ENCODE measurements around the gene SORD. TPM values are rescaled to one million over a fixed set of nuclear protein-coding genes. Genes with fewer than 3 reads are reported as not detected.

SORD gene
- total and polyA plus RNA-seq, 11 donors, result 3.4 to 16.7 (median 9.4) TPM

- peaks cover 0 to 14% (median 4%) of the 10 kb centered on the region in 12 donors for H3K4me1 ChIP-seq
- H3K36me3 ChIP-seq, result no peaks in the 10 kb centered on the region
- DNase-seq (no peak), ATAC-seq (no peak)
- no peak overlapping the region for H3K4me3 ChIP-seq
- peaks cover 0 to 4% (median 0%) of the 10 kb centered on the region in 9 donors for H3K27me3 ChIP-seq
- intact Hi-C loops (cut with DNase I), result no loop called here
- no peak overlapping the region for H3K27ac ChIP-seq
- no peaks in the 10 kb centered on the region for H3K9me3 ChIP-seq
- TF ChIP-seq CTCF (IDR thresholded peaks at IDR 0.05) (no peak), POLR2A (IDR thresholded peaks at IDR 0.05) (no peak)
Observed at GRCh38 chr15:45083223-45083622, 60.2 kb downstream of the SORD start.

GRCh38 chr15:45084163-45084562 is 61.2 kb downstream of the SORD start:
- Histone ChIP-seq H3K9me3 (no peaks in the 10 kb centered on the region), H3K36me3 (no peaks in the 10 kb centered on the region), H3K27me3 (peaks cover 0 to 4% (median 0%) of the 10 kb centered on the region in 9 donors), H3K4me3 (no peak overlapping the region), H3K27ac (no peak overlapping the region), H3K4me1 (peaks cover 0 to 14% (median 4%) of the 10 kb centered on the region in 12 donors)
- 77 to 89% (median 88%) methylated on average over 3 of the region's 3 CpGs for WGBS, 4 donors
- intact Hi-C loops (cut with DNase I), result no loop called here
- ATAC-seq, result no peak
- no peak for DNase-seq
- TF ChIP-seq POLR2A (IDR thresholded peaks at IDR 0.05) (no peak), CTCF (IDR thresholded peaks at IDR 0.05) (no peak)

GRCh38 chr15:45087513-45087912 is 64.5 kb downstream of the SORD start:
- no peak for DNase-seq
- H3K9me3 ChIP-seq, result no peaks in the 10 kb centered on the region
- no peaks in the 10 kb centered on the region for H3K4me1 ChIP-seq
- H3K27ac ChIP-seq, result no peak overlapping the region
- no peaks in the 10 kb centered on the region for H3K36me3 ChIP-seq
- no peak overlapping the region for H3K4me3 ChIP-seq
- H3K27me3 ChIP-seq, result peaks cover 0 to 8% (median 0%) of the 10 kb centered on the region in 9 donors
- TF ChIP-seq POLR2A (IDR thresholded peaks at IDR 0.05) (no peak), CTCF (IDR thresholded peaks at IDR 0.05) (no peak)
- WGBS, 4 donors, result 63 to 81% (median 66%) methylated on average over 1 of the region's 1 CpG
- ATAC-seq, result no peak
- intact Hi-C loops (cut with DNase I), result no loop called here

- 74 to 84% (median 82%) methylated on average over 10 of the region's 10 CpGs for WGBS, 4 donors
- Histone ChIP-seq H3K4me3 (no peak overlapping the region), H3K36me3 (no peaks in the 10 kb centered on the region), H3K4me1 (no peaks in the 10 kb centered on the region), H3K9me3 (no peaks in the 10 kb centered on the region), H3K27ac (no peak overlapping the region), H3K27me3 (peaks cover 0 to 8% (median 0%) of the 10 kb centered on the region in 9 donors)
- TF ChIP-seq POLR2A (IDR thresholded peaks at IDR 0.05), result no peak
- TF ChIP-seq CTCF (IDR thresholded peaks at IDR 0.05), result no peak
- no peak for DNase-seq
- no peak for ATAC-seq
- intact Hi-C loops (cut with DNase I), result no loop called here
Observed at GRCh38 chr15:45088801-45089711, 66.1 kb downstream of the SORD start.
